Mesenteric fat pad (tissue), 1 donor: ENCODE results near the gene PTRH1. TPM values are rescaled to one million over a fixed set of nuclear protein-coding genes. Genes with fewer than 3 reads are reported as not detected.

ENCODE experiments used
- DNase-seq: peaks from one replicate; pipeline ENCODE4 v3.0.0-alpha.2; 2020; ENCODE audit warnings: low spot score
- total RNA-seq: library from RNA; stranded (reverse); fragmentation: NEBNext Ultra II Directional; extraction: Animal tissue kit (Norgen Biotek cat#: 25700); gene quantifications from one replicate; pipeline ENCODE4 v1.2.1, GENCODE V29; 2021
- donor health status: DM: yes; HTN: yes; CAD: no.

PTRH1 gene
- total RNA-seq, 1 donor from 2014 or later: 21.3 TPM

DNA sequence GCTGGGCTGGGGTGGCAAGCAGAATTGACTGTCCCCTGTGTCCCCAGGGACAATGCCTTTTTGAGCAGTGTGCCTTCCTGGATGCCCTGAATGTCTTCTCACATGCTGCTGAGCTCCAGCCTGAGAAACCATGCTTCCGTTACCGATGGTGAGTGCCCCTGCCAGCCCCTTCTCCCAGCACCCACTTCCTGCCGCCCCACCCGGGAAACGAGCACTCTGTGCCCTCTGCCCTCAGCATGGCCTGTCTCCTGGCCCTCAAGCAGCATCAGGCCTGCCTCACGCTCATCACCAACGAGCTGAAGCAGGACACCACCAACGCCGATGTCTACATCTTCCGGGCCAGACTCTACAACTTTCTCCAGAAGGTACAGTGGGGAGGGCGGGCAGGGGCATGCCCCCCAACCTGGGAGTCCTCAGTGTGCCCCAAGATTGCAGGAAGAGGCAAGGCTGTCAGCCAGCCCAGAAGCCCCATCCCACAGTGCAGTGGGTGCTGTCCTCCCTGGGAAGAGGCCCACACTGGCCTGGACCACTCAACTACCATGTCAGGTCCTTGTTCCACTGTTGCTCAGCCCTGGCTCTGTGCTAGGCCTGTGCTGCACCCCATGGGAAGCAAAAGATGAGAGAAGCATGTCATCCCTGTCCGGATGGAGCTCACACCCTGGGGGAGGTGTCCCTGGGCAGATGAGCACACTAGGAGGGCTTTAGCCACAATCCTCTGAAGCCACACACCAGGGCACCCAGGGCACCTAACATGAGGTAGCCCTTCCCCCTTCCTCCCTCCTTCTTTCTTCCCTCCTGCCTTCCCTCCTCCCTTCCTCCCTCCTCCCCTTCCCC is 4.8 kb upstream of the PTRH1 start:
- DNase-seq: no peak

DNA sequence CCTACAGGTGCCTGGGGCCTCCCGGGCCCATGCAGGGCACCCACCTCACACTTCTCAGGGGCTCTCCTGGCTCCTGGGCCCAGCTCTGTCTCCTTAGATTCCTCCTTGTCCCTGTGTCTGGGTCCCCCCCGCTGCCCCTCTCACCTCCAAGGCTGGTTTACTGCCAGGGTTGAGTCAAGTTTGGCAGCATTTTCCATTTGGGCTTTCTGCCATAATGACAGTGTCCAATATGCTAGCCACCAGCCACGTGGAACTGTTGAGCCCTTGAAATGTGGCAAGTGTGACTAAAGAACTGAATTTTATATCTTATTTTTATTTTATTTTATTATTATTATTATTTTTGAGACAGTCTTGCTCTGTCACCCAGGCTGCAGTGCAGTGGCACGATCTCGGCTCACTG is 2.3 kb upstream of the PTRH1 start:
- DNase-seq: no peak

DNA sequence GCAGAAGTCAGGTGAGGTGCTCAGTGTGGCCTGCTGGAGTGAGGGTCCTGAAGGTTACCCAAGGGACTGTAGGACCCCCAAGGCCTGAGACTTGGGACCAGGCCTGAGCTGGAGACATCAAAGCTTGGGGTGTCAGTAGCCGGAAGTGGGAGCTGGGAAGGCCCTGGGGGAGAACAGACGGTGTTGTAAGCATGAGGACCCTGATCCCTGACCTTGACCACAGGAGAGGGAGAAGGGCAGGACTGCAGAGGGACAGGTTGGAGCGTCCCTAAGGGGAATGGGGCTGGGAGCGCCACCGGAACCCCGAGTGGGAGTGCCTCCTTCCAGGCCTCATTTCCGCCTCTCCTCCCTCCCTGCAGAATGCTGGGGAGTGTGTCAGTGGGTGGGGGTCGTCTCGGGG is 949 bp upstream of the PTRH1 start:
- no peak for DNase-seq

DNA sequence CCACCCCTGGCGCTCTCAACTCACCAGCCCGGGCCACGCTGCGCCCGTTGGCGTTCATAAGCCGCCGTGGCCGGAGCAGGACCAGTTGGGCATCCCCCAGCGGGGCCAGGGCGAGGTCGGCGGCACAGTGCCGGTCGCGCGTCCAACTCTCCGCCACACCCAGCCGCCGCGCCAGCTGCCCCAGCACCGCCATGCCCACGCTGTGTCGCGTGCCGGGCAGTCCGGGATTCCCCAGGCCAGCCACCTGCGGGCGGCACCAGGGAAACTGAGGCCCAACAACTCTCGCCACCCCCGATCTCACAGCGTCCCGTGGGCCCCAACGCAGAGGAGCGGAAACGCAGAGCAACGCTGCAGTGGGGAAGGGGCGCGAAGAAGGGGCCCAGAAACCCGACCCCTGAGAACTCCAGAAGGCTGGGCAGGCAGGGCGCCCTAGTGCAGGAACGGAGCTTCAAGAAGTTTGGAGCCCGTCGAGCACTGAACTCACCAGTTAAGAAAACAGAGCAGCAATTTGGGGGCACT is 453 bp downstream of the PTRH1 start:
- no peak for DNase-seq

DNA sequence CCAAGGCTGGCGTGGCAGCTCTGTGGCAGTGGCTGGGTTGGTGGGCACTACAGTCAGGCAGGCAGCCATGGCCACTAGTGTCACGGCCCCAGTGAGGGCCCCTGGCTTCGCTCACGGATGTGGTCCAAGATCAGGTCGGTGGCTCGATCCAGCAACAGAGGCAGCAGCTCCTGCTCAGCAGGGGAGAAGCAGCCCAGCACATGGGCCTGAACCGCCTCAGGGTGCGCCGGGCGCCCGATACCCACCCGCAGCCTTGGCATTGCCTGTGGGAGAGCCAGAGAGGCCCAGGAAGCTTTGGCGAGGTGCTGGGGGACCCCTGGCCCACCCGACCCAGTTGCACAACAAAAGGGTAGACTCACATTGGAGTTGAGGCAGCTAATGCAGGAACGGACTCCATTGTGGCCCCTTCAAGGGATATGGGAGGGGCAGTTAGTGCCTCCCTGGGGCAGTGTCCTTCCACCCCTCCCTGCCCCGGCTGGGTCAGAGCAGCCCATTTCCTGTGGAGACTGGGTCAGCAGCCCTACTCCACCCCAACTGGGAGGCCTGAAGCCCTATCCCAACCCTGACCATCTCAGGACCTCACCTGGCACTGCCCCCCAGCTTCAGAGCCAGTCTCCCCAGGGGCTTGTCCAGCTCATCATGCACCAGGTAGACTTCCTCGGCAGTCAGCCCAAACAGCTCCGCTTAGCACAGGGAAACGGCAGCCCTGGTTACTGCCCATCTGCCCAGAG is 1.3 kb downstream of the PTRH1 start:
- DNase-seq: no peak

DNA sequence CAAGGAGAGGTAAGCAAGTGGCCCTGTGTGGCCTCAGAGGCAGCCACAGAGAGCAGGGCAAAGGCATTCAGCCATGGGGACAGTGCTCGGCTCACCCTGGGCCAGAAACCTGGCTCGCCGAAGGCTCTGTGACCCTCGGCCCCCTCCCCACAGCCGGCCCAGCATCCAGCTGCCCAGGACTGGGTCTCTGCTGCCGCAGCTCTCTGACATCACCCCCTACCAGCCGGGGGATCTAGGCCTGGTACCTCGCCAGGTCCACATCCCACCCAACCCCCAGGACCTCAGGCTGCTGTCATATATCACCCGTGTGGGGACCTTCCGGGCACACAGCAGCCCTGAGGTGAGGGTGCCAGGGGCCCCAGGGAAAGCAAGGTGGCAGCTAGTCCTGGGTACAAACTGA is 2.6 kb downstream of the PTRH1 start:
- no peak for DNase-seq

DNA sequence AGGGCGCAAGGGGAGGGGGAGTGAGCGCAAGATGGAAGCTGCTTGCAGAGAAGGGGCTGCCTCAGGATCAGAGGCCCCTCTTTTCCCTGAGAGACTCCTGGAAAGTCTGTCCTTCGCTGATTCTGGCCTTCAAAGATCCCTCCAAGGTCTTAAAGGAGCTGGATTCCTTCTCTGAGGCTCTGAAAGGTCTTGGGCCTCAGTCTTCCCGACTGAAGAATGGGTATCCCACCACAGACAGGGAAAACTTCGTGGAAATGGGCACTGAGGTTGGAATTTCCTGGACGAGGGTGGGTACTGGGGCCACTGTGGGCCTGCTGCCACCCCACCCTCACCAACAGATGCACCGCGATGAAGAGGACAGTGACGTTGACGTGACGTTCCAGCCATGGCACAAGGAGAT is 3.1 kb downstream of the PTRH1 start:
- DNase-seq: no peak

DNA sequence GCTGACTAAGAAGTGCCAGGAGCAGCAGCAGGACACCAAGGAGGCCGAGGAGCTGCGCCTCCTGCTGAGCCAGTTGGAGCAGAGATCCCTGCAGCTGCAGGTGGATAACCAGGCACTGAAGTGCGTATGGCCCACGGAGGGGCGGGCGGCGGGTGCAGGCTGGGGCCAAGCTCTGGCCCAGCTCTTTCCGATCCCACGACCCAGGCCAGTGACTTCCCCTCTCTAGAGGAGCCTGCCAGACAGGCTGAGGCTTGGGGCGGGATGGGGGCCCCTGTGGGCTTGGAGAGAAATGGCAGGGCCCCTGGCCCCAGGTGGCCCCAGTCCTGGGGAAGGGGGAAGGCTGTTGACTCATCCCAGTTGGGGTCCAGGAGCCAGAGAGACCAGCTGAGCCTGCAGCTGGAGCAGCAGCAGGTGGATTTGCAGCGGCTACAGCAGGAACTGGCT is 3.6 kb downstream of the PTRH1 start:
- no peak for DNase-seq

DNA sequence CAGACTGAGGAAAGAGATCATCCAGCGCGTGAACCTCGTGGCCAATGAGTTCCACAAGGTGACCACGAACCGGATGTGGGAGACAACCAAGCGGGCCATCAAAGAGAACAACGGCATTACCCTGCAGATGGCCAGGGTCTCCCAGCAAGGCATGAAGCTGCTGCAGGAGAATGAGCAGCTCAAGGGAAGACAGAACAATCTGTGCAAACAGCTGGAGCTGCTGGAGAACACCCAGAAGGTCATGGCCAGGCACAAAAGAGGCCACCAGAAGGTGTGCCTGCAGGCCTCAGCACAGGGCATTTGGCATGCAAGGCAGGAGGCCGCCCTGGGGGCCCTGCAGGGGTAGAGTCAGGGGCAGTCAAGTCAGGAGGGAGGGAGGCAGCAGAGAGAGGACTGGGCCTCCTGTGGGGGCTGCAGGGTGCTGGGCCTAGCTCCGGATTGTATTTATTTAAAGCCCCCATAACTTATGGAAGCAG is 4.2 kb downstream of the PTRH1 start:
- no peak for DNase-seq

DNA sequence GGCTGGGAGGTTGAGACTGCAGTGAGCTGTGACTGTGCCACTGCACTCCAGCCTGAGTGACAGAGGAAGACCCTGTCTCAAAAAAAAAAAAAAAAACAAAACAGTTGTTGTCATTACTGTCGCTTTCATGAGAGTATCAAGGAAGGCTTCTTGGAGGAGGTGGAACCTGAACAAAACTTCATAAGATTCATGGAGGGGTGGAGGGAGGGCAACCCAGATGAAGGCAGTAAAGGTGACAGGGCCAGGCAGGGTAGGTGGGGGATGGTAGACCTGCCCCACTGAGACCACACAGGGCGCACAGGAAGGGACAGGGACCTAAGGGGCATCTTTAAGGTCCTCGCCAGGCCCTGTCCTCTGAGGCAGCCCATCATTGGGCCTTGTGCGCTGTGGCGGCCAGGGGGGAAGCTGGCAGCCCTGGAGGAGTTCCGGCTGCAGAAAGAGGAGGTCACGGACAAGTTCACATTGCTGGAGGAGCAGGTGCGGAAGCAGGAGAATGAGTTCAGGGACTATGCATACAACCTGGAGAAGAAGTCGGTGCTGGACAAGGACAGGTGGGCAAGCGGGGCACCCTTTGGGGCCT is 5.2 kb downstream of the PTRH1 start:
- DNase-seq: no peak

DNA sequence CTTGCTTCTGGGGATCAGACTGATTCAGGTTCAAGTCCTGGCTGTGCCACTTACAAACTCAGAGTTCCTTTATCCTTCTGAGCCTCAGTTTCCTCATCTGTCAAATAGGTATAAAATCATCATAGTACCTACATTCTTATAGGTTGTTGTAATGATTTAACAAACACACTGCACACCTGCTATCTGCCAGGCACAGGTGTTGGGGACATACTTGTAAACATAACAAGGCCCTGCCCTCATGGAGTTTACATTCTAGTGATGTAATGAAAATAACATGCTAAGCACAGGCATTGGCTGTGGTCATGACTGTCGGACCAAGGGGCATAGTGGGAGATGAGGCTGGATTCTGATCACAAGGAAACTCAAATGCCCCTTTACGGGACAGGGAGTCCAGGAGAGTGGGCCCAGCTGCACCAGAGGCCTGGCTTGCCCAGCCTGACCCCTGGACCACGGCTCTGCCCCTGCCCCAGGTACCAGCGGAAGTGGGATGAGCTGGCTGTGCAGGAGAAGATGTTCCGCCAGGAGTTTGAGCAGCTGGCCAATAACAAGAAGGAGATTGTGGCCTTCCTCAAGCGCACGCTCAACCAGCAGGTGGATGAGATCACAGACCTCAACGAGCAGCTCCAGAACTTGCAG is 6.4 kb downstream of the PTRH1 start:
- DNase-seq: no peak

DNA sequence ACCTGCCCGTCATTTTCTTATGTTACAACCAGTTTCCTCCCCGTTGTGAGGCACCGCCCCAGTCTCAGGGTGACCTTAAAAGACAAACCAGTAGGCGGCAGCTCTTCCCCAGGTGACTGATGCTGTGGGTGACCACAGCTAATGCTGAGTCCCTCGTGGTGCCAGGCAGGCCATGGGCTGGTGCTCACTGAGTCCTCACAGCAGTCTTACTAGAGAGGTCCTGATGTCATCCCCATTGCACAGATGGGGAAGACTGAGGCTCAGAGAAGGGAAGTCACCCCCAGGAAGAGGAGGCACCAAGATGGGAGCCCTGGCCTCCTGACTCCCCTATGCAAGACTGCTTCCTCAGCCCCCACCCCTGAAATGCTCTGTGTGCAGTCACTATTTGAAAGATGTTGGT is 7.7 kb downstream of the PTRH1 start:
- no peak for DNase-seq

DNA sequence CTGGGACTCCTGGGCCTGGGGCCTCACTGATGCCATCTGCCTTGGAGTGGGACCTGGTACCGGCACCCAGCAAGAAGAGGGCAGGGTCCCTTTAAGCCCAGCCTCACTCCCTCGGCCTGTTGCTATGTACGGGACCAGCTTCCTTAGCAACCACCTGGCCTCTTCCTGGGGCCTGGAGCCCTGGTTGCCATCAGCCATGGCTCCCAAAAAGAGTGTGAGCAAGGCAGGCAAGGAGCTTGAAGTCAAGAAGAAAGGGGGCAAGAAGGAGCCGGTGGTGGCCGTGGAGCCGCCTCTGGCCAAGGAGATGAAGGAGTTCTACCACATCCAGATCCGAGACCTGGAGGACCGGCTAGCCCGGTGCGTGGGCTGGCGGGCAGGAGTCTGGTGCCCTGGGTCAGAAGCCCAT is 8.6 kb downstream of the PTRH1 start, which contains the start of gene CFAP157:
Gene CFAP157, plus strand, starts transcription at position 153 of the 406 bp plus-strand sequence. Its CDS starts 44 bp downstream, at position 197.
- DNase-seq: no peak

DNA sequence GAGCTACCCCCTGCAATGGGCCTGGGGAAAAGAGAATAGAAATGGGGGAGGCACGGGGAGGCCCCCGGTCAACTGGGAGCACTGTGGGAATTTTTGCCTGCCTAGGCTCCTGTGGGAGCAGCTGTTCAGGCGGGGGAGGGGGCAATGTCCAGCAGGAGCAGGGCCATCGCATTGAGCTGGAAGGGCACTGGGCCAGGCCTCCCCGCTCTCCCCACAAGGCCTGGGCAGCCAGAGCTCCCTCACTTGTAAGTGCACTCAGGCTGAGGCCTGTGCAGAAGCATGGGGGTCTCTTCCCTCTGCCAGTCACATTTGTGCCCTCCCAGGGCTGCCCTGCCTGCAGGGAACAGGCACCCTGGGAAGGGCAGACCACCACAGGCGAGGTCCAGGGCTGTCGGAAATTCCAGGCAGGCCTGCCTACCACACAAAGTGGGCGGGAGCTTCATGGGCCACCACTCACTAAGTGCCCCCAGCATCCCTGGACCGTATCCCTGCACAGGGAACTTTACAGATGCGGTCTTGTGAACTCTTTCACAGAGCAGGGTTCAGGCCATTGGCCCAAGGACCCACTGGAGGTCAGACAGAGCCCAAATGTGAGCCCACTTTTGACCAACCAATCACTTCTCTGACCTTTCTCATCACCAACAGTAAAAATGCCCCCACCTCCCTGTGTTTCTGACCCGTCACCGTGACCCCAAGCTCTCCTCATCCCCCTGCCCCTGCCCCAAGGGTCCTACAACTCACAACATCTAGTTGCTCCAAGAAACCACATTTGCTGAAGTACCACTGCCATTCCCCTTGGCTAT is 9.7 kb downstream of the PTRH1 start:
- no peak for DNase-seq

DNA sequence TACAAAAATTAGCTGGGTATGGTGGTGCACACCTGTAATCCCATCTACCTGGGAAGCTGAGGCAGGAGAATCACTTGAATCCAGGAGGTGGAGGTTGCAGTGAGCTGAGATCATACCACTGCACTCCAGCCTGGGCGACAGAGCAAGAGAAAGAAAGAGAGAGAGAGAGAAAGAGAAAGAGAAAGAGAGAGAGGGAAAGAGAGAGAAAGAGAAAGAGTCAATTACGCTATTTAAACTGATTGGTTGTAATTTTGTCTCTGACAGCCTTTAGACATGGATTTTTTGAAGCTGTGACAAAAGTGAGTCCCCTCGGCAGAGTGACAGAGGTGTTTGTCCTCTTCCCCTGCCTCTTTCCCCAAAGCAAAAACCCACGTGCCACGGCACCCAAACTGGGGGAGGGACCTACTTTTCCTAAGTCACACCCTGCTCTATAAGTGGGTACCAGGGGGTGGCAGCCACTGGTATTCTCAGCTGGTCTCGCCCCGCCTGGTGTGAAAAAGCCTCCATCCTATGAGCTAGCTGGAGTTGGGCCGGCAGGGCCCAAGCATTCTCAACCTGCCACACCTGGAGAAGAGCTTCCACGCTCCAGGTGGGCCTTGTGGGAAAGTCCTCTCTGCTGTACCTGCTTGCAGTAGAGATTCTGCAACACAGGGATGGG is 12.0 kb downstream of the PTRH1 start:
- no peak for DNase-seq

DNA sequence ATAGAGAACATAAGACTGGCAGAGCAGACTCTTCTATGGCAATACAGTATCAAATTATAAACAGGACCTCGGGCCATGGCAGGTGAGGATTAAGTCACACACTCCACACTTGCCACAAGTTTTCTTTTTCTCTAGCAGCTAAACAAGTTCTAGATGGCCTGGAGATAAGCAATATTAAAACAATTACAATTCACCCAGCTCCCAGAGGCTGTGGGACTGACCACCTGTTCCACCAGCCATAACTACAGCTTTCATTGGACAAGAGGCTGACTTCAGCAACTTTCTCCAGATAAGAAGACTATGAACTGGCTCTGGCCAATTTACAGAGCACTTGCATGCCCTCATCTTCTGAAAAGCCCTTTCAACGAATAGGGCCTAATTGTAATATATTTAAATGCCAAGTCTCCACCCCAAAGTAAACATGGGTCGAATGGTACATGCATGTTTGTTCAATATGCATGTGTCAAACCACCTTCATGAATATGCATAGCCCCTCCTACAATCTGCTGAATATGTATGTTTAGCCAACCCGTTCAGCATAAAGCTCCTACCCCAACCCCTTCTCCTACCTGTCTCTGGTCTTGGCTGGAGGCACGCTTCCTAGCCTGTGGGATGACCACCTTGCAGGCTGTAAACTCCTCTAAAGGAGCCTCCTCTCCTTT is 14.7 kb downstream of the PTRH1 start:
- DNase-seq: no peak

DNA sequence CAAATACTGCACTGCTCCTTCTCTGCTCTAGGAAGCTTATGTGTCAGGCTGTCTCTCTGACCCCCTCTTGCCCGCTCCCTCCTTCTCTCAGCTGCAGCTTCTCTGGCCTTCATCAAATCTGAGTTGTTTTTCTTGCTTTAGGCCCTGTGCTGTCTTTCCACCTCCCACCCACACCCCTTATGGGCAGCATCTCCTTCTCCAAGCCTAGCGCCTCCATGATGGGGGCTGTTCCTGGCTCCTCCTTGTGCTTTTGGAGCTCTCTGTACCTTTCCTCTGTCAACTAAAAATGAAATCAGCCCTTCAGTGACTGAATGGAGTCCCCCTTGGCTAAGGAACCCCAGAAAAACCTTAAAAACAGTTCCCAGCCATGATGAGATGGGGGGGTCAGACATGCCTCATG is 15.3 kb downstream of the PTRH1 start:
- DNase-seq: no peak

DNA sequence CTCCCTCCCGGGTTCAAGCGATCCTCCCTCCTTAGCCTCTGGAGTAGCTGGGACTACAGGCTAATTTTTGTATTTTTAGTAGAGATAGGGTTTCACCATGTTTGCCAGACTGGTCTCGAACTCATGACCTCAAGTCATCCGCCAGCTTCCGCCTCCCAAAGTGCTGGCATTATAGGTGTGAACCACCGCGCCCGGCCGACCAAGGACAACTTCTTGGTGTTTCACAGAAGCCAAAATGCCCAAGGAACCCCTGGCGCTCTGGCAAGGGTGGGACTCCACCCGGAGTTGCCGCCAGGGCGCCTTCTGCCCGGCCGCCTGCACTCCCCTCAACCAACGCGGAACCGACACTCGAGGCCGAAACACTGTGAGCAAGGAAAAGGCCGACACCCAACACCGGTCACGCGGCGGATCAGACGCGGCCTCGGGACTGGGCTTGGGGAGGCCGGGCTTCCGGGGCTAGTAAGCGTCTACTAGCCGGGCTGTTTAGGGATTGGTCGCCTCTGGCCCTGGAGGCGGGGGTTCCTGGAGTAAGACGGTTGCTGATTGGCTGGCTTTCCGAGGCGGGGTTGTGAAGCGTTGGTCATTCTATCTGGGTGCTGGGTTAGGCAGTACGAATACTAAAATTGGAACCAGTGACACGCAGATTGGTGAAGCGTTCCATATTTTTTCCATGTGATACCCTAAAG is 16.3 kb downstream of the PTRH1 start:
- peak; percentile 96 for DNase-seq

DNA sequence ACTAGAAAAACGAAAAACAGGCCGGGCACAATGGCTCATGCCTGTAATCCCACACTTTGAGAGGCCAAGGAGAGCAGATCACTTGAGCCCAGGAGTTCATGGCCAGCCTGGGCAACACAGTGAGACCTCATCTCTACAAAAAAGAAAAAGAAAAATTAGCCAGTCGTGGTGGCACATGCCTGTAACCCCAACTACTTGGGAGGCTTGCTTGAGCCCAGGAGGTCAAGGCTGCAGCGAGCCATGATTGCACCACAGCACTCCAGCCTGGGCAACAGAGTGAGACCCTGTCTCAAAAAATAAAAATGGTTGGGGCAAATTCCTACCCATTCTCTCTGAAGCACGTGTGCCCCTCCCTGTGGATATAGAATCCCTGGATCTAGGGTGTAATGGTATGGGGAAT is 17.1 kb downstream of the PTRH1 start:
- DNase-seq: no peak
